ENCODE measurements around the gene NAGLU.

GRCh38 chr17:42512733-42513251 is 23.2 kb upstream of the NAGLU start:
- TF ChIP-seq ZBTB2 (CRISPR knock-in tag; IDR thresholded peaks at IDR 0.05; ENCODE audit: low read depth), result no peak
- TF ChIP-seq ZBTB49 (CRISPR knock-in tag; IDR thresholded peaks at IDR 0.05; ENCODE audit: borderline replicate concordance), result no peak
- no peak for TF ChIP-seq ATF6 (CRISPR knock-in tag; conservative IDR thresholded peaks at IDR 0.05)
- no peak for TF ChIP-seq PATZ1 (CRISPR knock-in tag; IDR thresholded peaks at IDR 0.05)
- TF ChIP-seq REST (IDR thresholded peaks at IDR 0.05; ENCODE audit: borderline replicate concordance in 1 of 2, low read depth in 1 of 2, low read length in 2 of 2), result no peak
- no peak for TF ChIP-seq HMGXB4 (CRISPR knock-in tag; IDR thresholded peaks at IDR 0.05; ENCODE audit: borderline replicate concordance in 1 of 2, low read depth in 1 of 2)
- TF ChIP-seq DPF2 (CRISPR knock-in tag; IDR thresholded peaks at IDR 0.05; ENCODE audit: borderline replicate concordance, low read depth), result no peak

Data from HepG2 (cell line).